GM18907 (cell line): ENCODE data around the gene SPATA31D1.

Experiments
- ATAC-seq: cut with Tn5 transposase; IDR thresholded peaks from one replicate; pipeline ENCODE4 v1.9.1; 2021; ENCODE audit warnings: mild to moderate bottlenecking, moderate library complexity; ENCODE audit not compliant: unreplicated experiment

SPATA31D1 gene

DNA sequence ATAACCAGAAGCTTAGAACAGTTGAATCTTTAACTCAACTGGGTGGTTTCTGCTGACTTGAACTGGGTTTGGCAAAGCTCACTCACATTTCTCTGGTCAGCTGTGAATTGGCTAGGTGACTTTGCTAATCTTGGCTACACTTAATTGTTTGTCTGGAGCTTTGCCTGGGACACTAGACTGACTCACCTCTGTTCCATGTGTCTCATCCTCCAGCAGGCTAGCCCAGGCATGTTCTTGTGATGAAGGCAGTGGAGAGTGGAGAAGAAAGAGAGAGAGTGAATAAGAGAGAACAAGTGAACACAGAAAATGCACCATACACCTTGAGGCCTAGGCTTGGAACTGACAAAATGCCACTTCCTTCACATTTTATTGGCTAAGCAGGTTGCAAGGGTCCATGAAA lies 32.6 kb downstream of the SPATA31D1 start:
- ATAC-seq = no peak

DNA sequence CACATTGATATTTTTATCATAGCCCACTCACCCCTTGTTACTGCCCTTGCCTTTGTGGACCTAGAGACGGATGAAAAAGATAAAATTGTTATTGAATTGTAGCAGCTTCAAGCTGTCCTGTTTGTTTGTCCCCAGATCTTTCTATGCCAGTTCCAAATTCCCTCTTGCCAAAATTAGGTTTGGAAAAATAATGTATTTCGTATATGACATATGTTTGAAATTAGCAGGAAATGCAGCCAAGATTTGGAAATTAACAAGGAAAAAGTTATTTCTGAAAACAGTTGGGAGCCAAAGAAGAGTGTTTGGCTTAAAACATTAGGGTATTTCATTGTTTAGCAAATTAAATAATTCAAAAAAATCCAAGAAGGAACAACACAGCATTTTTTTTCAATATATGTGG lies 33.5 kb downstream of the SPATA31D1 start:
- no peak for ATAC-seq

DNA sequence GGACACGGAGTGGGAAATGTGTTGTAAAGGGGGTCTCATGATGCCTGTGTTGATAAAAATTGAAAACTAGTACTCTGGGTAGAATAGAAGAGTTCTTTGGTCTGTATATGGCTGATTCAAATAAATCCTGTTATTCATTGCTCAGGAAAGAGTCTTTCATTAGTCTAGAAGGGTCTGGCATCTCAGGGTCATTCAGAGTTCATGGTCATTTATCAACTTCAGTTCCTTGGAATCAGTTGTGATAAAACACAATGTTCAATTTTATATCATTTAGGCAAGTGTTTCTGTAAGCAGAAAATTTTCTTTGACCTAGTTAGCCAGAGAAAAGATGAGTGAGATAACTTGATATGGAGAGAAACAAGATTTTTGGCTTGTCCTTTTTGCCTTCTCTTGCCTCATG lies 36.3 kb downstream of the SPATA31D1 start:
- ATAC-seq = no peak

DNA sequence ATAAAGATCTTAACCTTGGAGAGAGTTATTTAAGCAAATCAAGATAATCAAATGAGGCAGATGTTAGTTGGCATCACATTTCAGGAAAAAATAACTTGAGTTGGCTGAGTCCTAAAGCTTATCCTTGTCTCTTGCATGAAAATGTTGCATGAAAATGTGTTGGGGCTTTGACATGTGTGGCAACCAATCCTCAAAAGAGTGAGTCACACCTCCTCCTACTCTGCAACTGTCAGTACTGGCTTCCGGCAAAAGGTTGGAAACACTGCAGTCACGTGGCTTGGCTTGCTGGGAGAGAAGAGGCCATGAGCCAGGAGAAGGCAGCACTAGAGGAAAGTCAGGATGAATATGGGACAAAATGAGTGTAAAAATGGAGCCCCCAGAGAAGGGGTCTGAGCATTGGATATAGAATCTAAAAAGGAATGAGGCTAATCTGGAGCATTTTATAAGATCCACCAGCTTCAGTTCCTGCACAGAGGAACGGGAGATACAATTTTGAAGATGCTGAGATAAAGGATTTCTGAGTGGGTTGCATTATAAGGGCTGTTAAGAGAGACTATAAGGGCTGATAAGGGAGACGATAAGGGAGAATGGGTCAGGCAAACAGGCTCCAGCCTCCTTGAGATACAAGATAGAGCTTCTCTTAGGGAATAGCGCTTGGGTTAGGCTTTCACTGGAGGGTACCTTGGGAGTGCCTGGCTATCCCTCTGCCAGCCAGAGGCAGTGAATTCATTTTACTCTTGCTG lies 43.1 kb downstream of the SPATA31D1 start:
- ATAC-seq = no peak

DNA sequence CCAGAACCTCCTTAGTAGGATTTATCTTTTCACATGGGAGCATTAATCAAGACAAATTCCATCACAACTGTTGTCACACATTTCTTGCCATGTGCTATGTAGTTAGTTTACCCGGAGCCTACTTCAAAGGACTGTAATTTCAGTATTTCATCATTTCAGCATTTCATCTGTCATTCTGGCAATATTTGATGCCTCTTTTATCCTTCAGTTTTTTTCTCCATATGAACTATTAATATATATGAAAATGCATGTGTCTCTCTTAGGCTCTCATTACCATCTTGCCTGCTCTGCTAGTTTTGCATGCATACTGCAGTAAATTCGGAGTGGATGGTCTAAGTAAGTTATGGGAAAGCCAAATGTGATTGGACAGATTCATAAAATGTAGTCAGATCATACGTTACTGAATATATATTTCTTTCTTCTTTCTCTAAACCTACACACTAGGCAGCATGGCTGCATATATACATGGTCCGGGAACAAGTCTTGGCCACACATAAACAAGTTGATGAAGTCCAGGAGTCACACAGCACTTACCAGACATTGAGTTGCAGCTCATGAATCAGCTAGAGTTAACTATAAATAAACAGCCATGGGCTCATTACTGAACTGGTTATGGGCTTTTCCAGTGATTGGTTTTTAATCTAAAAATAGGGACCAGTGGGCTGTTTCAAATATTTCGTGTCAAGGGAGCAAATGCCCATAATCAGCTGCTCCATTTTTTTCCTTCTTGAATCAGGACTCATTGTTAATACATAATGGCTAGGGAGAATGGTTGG lies 46.6 kb downstream of the SPATA31D1 start:
- ATAC-seq = no peak

DNA sequence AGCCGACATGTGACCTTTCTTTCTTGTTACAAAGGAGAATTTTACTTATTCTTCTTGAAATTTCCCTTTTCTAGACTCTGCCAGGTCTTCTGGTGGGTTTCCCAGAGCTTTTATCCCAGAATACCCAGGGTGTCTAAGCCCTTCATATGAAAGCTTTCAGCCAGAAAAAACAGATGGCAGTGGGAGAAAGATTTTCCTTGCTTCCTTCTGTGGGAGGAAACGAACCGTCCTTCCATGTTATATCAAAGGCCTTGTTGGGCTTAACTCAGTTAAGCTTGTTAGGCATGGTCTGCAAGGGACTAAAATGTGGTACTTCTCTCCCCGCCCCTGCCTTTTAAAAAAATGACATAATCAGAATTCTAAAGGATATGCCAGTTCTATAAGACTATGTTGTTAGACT lies 47.5 kb downstream of the SPATA31D1 start:
- no peak for ATAC-seq

DNA sequence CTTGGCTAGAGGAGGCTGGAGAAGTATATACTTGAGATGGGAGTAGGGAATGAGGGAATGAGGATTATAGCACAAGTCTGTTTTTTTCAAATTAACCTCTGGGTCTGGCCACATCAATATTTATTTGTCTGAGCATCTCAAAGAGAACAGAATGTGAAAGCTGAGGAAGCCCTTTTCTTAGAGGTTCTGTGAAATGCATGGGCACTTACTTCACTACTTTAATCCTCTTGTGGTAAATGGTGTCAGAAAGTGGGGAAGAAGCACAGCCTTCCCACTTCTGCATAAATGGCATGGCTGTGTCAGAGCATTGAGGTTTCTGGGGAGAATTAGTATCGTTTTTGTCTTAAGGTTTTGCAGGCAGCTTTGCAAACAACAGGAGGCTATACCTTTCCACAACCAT lies 48.6 kb downstream of the SPATA31D1 start:
- no peak for ATAC-seq

DNA sequence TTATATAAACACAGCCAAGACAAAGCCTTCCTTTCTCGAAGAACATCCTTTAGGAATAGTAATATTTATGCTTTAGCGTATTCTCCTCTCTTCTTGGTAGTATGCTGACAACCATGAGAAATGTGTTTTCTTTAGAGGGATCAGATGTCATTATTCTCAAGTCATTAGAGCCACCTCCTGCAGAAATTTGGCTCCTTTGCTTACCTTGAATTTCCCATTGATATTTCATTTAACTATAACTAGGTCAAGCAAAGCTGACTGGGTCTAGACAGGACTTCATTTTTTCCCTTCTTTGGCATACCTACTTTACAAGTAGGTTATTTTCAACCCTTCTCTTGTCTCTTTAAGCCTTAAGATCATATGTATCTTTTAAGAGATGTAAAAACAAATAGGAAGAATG lies 50.3 kb downstream of the SPATA31D1 start:
- ATAC-seq = no peak
